ENCODE results near the gene FGF22. TPM values are rescaled to one million over a fixed set of nuclear protein-coding genes. Genes with fewer than 3 reads are reported as not detected.
"Not testable (repeated sequence)": the region's sequence is repeated elsewhere in the genome, so short reads cannot be mapped to it uniquely, and the experiment has no call there.

The FGF22 gene
- polyA plus RNA-seq, 4 donors: 0.12 to 0.30 TPM; not detected in 2

- H3K9me3 ChIP-seq (ENCODE audit: control insufficient read depth in 2 of 2, insufficient read depth in 1 of 2, low read depth in 1 of 2, low read length in 1 of 2): no peaks in the 10 kb centered on the region
- FAIRE-seq: no peak
- WGBS, 3 donors: 67 to 83% (median 73%) methylated on average over 31 to 58 of the region's 58 CpGs
- H3K36me3 ChIP-seq (ENCODE audit: control insufficient read depth in 3 of 3, insufficient read depth in 2 of 3, low read depth in 1 of 3, low read length in 3 of 3): peaks cover 13 to 48% (median 13%) of the 10 kb centered on the region in 3 donors
- H3K27ac ChIP-seq (ENCODE audit: low read depth in 1 of 3, low read length in 2 of 3): no peak overlapping the region
- no peak for DNase-seq
- H3K27me3 ChIP-seq (ENCODE audit: control insufficient read depth in 3 of 3, insufficient read depth in 3 of 3, low read length in 3 of 3): peaks cover 0 to 4% (median 0%) of the 10 kb centered on the region in 3 donors
- no peaks in the 10 kb centered on the region for H3K4me1 ChIP-seq (ENCODE audit: control insufficient read depth in 3 of 3, insufficient read depth in 2 of 3, low read depth in 1 of 3, low read length in 2 of 3)
- no peak overlapping the region for H3K4me3 ChIP-seq (ENCODE audit: low read depth in 1 of 3, low read length in 3 of 3)
Measured at GRCh38 chr19:616747-617526, 22.7 kb upstream of the FGF22 start.

DNA sequence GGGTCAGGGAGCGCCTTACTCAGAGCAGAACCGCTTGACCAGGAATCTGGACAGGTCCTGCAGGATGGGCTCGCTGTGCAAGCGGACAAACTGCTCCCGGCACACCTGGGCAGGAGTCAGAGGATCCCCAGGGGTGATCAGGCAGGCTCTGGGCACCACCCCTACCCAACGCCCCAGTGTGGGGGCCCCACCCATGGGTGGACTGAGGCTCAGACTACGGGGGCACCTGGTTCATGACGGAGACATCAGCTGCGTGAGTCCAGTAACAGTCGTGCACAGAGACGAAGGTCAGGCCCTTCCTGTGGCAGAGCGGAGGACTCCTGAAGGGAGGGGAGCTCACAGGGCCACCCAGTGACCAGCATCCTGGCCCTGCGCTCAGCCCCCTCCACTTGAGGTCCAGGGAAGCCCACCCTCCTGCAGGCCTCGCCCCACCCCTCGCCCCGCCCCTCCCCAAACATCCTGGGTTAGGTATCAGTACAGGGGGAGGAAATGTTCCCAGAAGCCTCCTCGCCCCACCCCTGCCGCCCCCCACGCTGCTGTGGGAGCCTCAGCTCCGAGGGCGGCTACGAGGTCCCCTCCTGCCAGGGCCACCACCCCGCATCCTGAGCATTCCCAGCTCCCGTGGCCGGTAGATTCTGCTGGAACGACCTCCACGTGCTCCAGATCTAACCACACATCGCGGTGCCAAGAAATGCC, 22.0 kb upstream of the FGF22 start:
- FAIRE-seq (no peak), DNase-seq (no peak)
- Histone ChIP-seq H3K4me3 (ENCODE audit: low read depth in 1 of 3, low read length in 3 of 3) (no peak overlapping the region), H3K27ac (ENCODE audit: low read depth in 1 of 3, low read length in 2 of 3) (no peak overlapping the region), H3K36me3 (ENCODE audit: control insufficient read depth in 3 of 3, insufficient read depth in 2 of 3, low read depth in 1 of 3, low read length in 3 of 3) (peaks cover 13 to 55% (median 19%) of the 10 kb centered on the region in 3 donors), H3K9me3 (ENCODE audit: control insufficient read depth in 2 of 2, insufficient read depth in 1 of 2, low read depth in 1 of 2, low read length in 1 of 2) (no peaks in the 10 kb centered on the region), H3K4me1 (ENCODE audit: control insufficient read depth in 3 of 3, insufficient read depth in 2 of 3, low read depth in 1 of 3, low read length in 2 of 3) (no peaks in the 10 kb centered on the region), H3K27me3 (ENCODE audit: control insufficient read depth in 3 of 3, insufficient read depth in 3 of 3, low read length in 3 of 3) (peaks cover 0 to 4% (median 0%) of the 10 kb centered on the region in 3 donors)
- 82 to 87% (median 83%) methylated on average over 25 to 29 of the region's 29 CpGs for WGBS, 3 donors

DNA sequence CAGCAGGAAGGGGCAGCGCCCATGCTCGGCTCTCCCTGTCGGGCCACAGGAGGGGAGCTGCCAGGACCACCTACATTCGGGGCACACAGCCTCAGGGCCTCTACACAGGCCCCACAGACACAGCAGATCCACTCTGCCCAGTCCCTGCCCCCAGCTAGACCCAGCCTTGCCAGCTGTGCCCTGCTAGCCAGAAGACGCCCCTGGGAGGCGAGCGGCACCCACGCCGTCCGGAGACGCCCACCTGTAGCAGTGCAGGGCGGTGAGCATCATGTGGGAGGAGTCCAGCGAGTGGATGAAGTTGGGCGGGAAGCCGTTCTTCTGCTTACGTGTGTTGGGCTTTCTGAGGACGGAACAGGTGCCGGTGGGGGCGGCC, 21.4 kb upstream of the FGF22 start:
- peaks cover 17 to 60% (median 20%) of the 10 kb centered on the region in 3 donors for H3K36me3 ChIP-seq (ENCODE audit: control insufficient read depth in 3 of 3, insufficient read depth in 2 of 3, low read depth in 1 of 3, low read length in 3 of 3)

GRCh38 chr19:618674-619285, 20.9 kb upstream of the FGF22 start:
- DNase-seq (no peak), FAIRE-seq (no peak)
- 90 to 96% (median 93%) methylated on average over 22 to 27 of the region's 27 CpGs for WGBS, 3 donors
- H3K36me3 ChIP-seq (ENCODE audit: control insufficient read depth in 3 of 3, insufficient read depth in 2 of 3, low read depth in 1 of 3, low read length in 3 of 3): peaks cover 20 to 65% (median 20%) of the 10 kb centered on the region in 3 donors
- H3K27me3 ChIP-seq (ENCODE audit: control insufficient read depth in 3 of 3, insufficient read depth in 3 of 3, low read length in 3 of 3): peaks cover 0 to 4% (median 0%) of the 10 kb centered on the region in 3 donors
- H3K4me3 ChIP-seq (ENCODE audit: low read depth in 1 of 3, low read length in 3 of 3): no peak overlapping the region
- H3K4me1 ChIP-seq (ENCODE audit: control insufficient read depth in 3 of 3, insufficient read depth in 2 of 3, low read depth in 1 of 3, low read length in 2 of 3): no peaks in the 10 kb centered on the region
- H3K27ac ChIP-seq (ENCODE audit: low read depth in 1 of 3, low read length in 2 of 3): no peak overlapping the region
- H3K9me3 ChIP-seq (ENCODE audit: control insufficient read depth in 2 of 2, insufficient read depth in 1 of 2, low read depth in 1 of 2, low read length in 1 of 2): no peaks in the 10 kb centered on the region

More for the DNA sequence above, 21.4 kb upstream of the FGF22 start:
- Histone ChIP-seq H3K4me3 (ENCODE audit: low read depth in 1 of 3, low read length in 3 of 3) (no peak overlapping the region), H3K4me1 (ENCODE audit: control insufficient read depth in 3 of 3, insufficient read depth in 2 of 3, low read depth in 1 of 3, low read length in 2 of 3) (no peaks in the 10 kb centered on the region), H3K27me3 (ENCODE audit: control insufficient read depth in 3 of 3, insufficient read depth in 3 of 3, low read length in 3 of 3) (peaks cover 0 to 4% (median 0%) of the 10 kb centered on the region in 3 donors), H3K9me3 (ENCODE audit: control insufficient read depth in 2 of 2, insufficient read depth in 1 of 2, low read depth in 1 of 2, low read length in 1 of 2) (no peaks in the 10 kb centered on the region), H3K27ac (ENCODE audit: low read depth in 1 of 3, low read length in 2 of 3) (no peak overlapping the region)
- 92 to 96% (median 93%) methylated on average over 16 to 19 of the region's 19 CpGs for WGBS, 3 donors
- FAIRE-seq (no peak), DNase-seq (no peak)

DNA sequence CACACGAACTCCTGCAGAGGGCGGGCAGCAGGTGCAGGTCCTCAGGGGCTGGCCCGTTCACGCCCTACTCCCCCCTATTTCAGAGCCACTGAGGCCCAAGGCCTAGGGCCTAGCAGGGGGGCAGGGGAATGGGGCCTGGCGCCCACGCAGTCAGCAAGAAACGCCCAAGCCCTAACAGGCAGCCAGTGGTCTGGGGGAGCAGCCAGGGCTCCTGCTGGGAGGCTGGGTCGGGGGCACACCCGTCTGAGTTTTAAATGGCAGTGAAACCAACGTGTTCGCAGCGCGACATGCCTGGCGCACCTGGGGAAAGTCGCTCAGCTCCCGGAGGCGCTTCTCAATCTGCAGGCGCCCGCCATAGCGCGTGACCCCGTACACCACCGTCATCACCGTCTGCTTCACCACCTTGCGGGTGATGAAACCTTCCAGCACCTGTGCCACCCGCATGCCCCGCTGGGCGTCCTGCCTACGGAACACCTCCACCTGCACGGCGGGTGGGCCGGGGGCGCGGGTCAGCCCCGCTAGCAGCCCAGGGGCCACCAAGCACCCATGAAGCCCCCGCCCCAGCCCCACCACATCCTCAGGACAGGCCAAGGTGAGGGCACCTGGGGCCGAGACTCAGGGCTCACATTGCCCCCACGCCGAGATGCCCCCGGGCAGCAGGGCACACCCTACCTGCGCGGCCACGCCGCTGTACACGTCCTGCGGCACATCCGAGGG, 20.2 kb upstream of the FGF22 start:
- no peak for FAIRE-seq
- Histone ChIP-seq H3K4me3 (ENCODE audit: low read depth in 1 of 3, low read length in 3 of 3) (no peak overlapping the region), H3K36me3 (ENCODE audit: control insufficient read depth in 3 of 3, insufficient read depth in 2 of 3, low read depth in 1 of 3, low read length in 3 of 3) (peaks cover 20 to 72% (median 23%) of the 10 kb centered on the region in 3 donors), H3K27ac (ENCODE audit: low read depth in 1 of 3, low read length in 2 of 3) (no peak overlapping the region), H3K9me3 (ENCODE audit: control insufficient read depth in 2 of 2, insufficient read depth in 1 of 2, low read depth in 1 of 2, low read length in 1 of 2) (no peaks in the 10 kb centered on the region), H3K4me1 (ENCODE audit: control insufficient read depth in 3 of 3, insufficient read depth in 2 of 3, low read depth in 1 of 3, low read length in 2 of 3) (no peaks in the 10 kb centered on the region), H3K27me3 (ENCODE audit: control insufficient read depth in 3 of 3, insufficient read depth in 3 of 3, low read length in 3 of 3) (peaks cover 0 to 4% (median 0%) of the 10 kb centered on the region in 3 donors)
- WGBS, 3 donors: 95% methylated on average over 47 of the region's 47 CpGs
- no peak for DNase-seq

- peaks cover 0 to 2% (median 0%) of the 10 kb centered on the region in 3 donors for H3K27me3 ChIP-seq (ENCODE audit: control insufficient read depth in 3 of 3, insufficient read depth in 3 of 3, low read length in 3 of 3)
- FAIRE-seq (no peak), DNase-seq (no peak)
- no peaks in the 10 kb centered on the region for H3K4me1 ChIP-seq (ENCODE audit: control insufficient read depth in 3 of 3, insufficient read depth in 2 of 3, low read depth in 1 of 3, low read length in 2 of 3)
- H3K36me3 ChIP-seq (ENCODE audit: control insufficient read depth in 3 of 3, insufficient read depth in 2 of 3, low read depth in 1 of 3, low read length in 3 of 3): peaks cover 20 to 76% (median 24%) of the 10 kb centered on the region in 3 donors
- H3K4me3 ChIP-seq (ENCODE audit: low read depth in 1 of 3, low read length in 3 of 3): no peak overlapping the region
- WGBS, 3 donors: 95 to 98% (median 95%) methylated on average over 34 to 51 of the region's 51 CpGs
- H3K9me3 ChIP-seq (ENCODE audit: control insufficient read depth in 2 of 2, insufficient read depth in 1 of 2, low read depth in 1 of 2, low read length in 1 of 2): no peaks in the 10 kb centered on the region
- no peak overlapping the region for H3K27ac ChIP-seq (ENCODE audit: low read depth in 1 of 3, low read length in 2 of 3)
Measured at GRCh38 chr19:620166-620862, 19.4 kb upstream of the FGF22 start.

DNA sequence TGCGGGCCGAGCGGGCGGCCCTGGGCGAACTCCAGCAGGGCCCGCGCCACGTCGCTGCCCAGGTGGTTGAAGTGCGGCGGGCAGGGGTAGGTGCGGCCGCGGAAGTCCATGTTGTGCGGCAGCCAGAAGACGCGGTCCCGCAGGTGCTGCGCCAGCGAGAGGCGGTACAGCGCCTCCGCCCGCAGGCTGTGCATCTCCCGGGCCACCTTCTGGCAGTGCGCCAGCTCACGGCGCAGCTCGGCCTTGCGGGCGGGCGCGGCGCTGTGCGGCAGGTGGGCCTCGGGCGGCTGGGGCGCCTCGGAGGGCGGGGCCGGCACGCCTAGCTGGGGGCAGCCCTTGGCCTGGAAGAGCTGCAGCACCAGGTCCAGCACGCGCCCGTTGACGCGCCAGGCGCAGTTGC, 18.5 kb upstream of the FGF22 start:
- H3K36me3 ChIP-seq (ENCODE audit: control insufficient read depth in 3 of 3, insufficient read depth in 2 of 3, low read depth in 1 of 3, low read length in 3 of 3): peaks cover 20 to 83% (median 24%) of the 10 kb centered on the region in 3 donors
- H3K9me3 ChIP-seq (ENCODE audit: control insufficient read depth in 2 of 2, insufficient read depth in 1 of 2, low read depth in 1 of 2, low read length in 1 of 2); DNase-seq; H3K4me3 ChIP-seq (ENCODE audit: low read depth in 1 of 3, low read length in 3 of 3); FAIRE-seq; H3K27ac ChIP-seq (ENCODE audit: low read depth in 1 of 3, low read length in 2 of 3); H3K4me1 ChIP-seq (ENCODE audit: control insufficient read depth in 3 of 3, insufficient read depth in 2 of 3, low read depth in 1 of 3, low read length in 2 of 3); H3K27me3 ChIP-seq (ENCODE audit: control insufficient read depth in 3 of 3, insufficient read depth in 3 of 3, low read length in 3 of 3): not testable (repeated sequence)
- 95 to 97% (median 96%) methylated on average over 37 to 48 of the region's 48 CpGs for WGBS, 3 donors

All from small intestine (tissue), 7 donors.